ENCODE data around the gene MRPL17. TPM values are rescaled to one million over a fixed set of nuclear protein-coding genes. Genes with fewer than 3 reads are reported as not detected.

Gene MRPL17
- total RNA-seq, 1 donor from 2014 or later: 89.9 TPM

DNA sequence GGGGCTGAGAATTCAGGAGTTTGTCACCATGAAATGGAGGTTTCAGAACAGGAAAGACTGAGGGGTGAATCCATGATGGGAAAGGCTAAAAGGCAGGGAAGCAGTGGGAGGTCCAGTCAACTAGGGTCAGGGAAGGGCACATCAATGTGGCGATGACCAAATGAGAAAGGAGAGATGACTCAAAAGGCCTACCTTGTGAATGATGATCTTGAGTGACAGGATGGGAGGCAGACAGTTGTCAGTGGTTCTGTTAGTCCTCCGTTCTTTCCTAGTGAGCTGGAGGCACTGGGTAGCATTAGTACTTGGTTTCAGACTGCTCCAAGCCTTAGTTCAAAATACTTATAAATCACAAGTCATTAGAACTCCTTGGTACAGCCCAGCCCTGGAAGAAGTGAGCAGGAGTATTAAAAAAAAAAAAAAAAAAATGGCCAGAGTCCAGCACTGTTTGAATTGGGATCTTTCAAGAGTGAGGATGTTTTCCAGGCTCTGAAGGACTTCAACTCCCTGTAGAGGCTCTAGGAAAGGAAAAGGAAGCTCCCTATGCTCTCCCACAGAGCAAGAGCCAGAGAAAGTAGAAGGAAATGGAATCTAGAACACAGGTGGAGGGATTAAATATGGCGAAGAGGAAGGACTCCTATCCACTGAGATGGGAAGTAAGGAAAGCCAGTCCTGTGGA, 19.2 kb downstream of the MRPL17 start:
- Mint-ChIP-seq H3K27ac (ENCODE audit: unreplicated experiment) (no peak overlapping the region), H3K36me3 (ENCODE audit: low read depth, unreplicated experiment) (no peaks in the 10 kb centered on the region)

GRCh38 chr11:6660712-6661111, 22.4 kb downstream of the MRPL17 start:
- DNase-seq (ENCODE audit: low read depth): no peak
- Mint-ChIP-seq H3K9me3 (ENCODE audit: unreplicated experiment) (no peaks in the 10 kb centered on the region), H3K36me3 (ENCODE audit: low read depth, unreplicated experiment) (no peaks in the 10 kb centered on the region), H3K4me3 (ENCODE audit: unreplicated experiment) (no peak overlapping the region), H3K27me3 (ENCODE audit: low read depth, unreplicated experiment) (peaks cover 8% of the 10 kb centered on the region), H3K4me1 (ENCODE audit: low read depth, unreplicated experiment) (peaks cover 8% of the 10 kb centered on the region), H3K27ac (ENCODE audit: unreplicated experiment) (no peak overlapping the region)
- Histone ChIP-seq H3K4me2 (ENCODE audit: low read length) (no peak overlapping the region), H3K9ac (ENCODE audit: low read length) (no peak overlapping the region), H3K79me2 (ENCODE audit: insufficient read depth, low read length) (no peaks in the 10 kb centered on the region), H4K20me1 (ENCODE audit: insufficient read depth, low read length) (no peaks in the 10 kb centered on the region), H3K9me3 (ENCODE audit: insufficient read depth, low read depth, low read length) (no peaks in the 10 kb centered on the region), H2AFZ (ENCODE audit: low read depth, low read length) (no peak overlapping the region), H3K4me1 (ENCODE audit: insufficient read depth, low read length) (no peaks in the 10 kb centered on the region), H3K27me3 (ENCODE audit: insufficient read depth, low read length) (no peaks in the 10 kb centered on the region), H3K27ac (ENCODE audit: low read depth, low read length) (no peak overlapping the region), H3K36me3 (ENCODE audit: insufficient read depth, low read length) (no peaks in the 10 kb centered on the region), H3K4me3 (ENCODE audit: insufficient read depth, low read depth, low read length) (no peak overlapping the region)
- no peak for FAIRE-seq
- TF ChIP-seq EZH2 (IDR thresholded peaks at IDR 0.05; ENCODE audit: insufficient read depth, low read length): no peak
- TF ChIP-seq, protein P1, sequence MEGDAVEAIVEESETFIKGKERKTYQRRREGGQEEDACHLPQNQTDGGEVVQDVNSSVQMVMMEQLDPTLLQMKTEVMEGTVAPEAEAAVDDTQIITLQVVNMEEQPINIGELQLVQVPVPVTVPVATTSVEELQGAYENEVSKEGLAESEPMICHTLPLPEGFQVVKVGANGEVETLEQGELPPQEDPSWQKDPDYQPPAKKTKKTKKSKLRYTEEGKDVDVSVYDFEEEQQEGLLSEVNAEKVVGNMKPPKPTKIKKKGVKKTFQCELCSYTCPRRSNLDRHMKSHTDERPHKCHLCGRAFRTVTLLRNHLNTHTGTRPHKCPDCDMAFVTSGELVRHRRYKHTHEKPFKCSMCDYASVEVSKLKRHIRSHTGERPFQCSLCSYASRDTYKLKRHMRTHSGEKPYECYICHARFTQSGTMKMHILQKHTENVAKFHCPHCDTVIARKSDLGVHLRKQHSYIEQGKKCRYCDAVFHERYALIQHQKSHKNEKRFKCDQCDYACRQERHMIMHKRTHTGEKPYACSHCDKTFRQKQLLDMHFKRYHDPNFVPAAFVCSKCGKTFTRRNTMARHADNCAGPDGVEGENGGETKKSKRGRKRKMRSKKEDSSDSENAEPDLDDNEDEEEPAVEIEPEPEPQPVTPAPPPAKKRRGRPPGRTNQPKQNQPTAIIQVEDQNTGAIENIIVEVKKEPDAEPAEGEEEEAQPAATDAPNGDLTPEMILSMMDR (IDR thresholded peaks at IDR 0.05; ENCODE audit: insufficient read depth, low read depth, low read length): no peak

More for the DNA sequence above, 19.2 kb downstream of the MRPL17 start:
- Histone ChIP-seq H3K36me3 (ENCODE audit: insufficient read depth, low read length) (no peaks in the 10 kb centered on the region), H2AFZ (ENCODE audit: low read depth, low read length) (no peak overlapping the region), H3K4me1 (ENCODE audit: insufficient read depth, low read length) (no peaks in the 10 kb centered on the region), H3K9me3 (ENCODE audit: insufficient read depth, low read depth, low read length) (no peaks in the 10 kb centered on the region), H3K4me2 (ENCODE audit: low read length) (no peak overlapping the region), H3K27ac (ENCODE audit: low read depth, low read length) (no peak overlapping the region), H4K20me1 (ENCODE audit: insufficient read depth, low read length) (no peaks in the 10 kb centered on the region), H3K9ac (ENCODE audit: low read length) (no peak overlapping the region), H3K4me3 (ENCODE audit: insufficient read depth, low read depth, low read length) (no peak overlapping the region), H3K79me2 (ENCODE audit: insufficient read depth, low read length) (no peaks in the 10 kb centered on the region), H3K27me3 (ENCODE audit: insufficient read depth, low read length) (no peaks in the 10 kb centered on the region)
- no peak for TF ChIP-seq EZH2 (IDR thresholded peaks at IDR 0.05; ENCODE audit: insufficient read depth, low read length)
- TF ChIP-seq, protein P1 (IDR thresholded peaks at IDR 0.05; ENCODE audit: insufficient read depth, low read depth, low read length): no peak
- no peaks in the 10 kb centered on the region for H3K27me3 Mint-ChIP-seq (ENCODE audit: low read depth, unreplicated experiment)
- DNase-seq (ENCODE audit: low read depth) (no peak), FAIRE-seq (no peak)
- H3K9me3 Mint-ChIP-seq (ENCODE audit: unreplicated experiment): no peaks in the 10 kb centered on the region
- no peak overlapping the region for H3K4me3 Mint-ChIP-seq (ENCODE audit: unreplicated experiment)
- peaks cover 8% of the 10 kb centered on the region for H3K4me1 Mint-ChIP-seq (ENCODE audit: low read depth, unreplicated experiment)

DNA sequence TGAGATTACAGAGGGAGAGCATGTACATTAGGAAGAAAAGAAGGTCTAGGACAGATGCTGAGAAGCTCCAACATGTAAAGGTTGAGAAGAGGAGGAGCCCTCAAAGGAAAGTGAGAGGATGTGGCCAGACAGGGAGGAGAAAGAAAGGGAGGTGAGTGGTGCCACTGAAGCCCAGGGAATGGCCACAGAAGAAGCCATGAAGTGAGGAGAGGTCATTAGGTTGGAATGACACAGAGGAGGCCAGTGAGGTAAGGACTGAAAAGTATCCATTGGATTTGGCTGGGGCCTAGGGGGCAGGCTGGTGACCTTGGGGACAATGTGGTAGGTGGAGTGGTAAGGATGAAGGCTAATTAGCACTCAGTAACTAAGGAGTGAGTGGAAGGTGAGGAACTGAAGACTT, 24.5 kb downstream of the MRPL17 start:
- TF ChIP-seq EZH2 (IDR thresholded peaks at IDR 0.05; ENCODE audit: insufficient read depth, low read length): no peak
- TF ChIP-seq, protein P1 (IDR thresholded peaks at IDR 0.05; ENCODE audit: insufficient read depth, low read depth, low read length): no peak
- H3K4me3 ChIP-seq (ENCODE audit: insufficient read depth, low read depth, low read length): no peak overlapping the region
- no peak overlapping the region for H3K4me2 ChIP-seq (ENCODE audit: low read length)
- H3K36me3 ChIP-seq (ENCODE audit: insufficient read depth, low read length): no peaks in the 10 kb centered on the region
- no peaks in the 10 kb centered on the region for H3K9me3 ChIP-seq (ENCODE audit: insufficient read depth, low read depth, low read length)
- no peaks in the 10 kb centered on the region for H3K4me1 ChIP-seq (ENCODE audit: insufficient read depth, low read length)
- H3K27me3 Mint-ChIP-seq (ENCODE audit: low read depth, unreplicated experiment): peaks cover 8% of the 10 kb centered on the region
- no peak for FAIRE-seq
- no peaks in the 10 kb centered on the region for H4K20me1 ChIP-seq (ENCODE audit: insufficient read depth, low read length)
- H3K36me3 Mint-ChIP-seq (ENCODE audit: low read depth, unreplicated experiment): no peaks in the 10 kb centered on the region
- no peak overlapping the region for H2AFZ ChIP-seq (ENCODE audit: low read depth, low read length)
- H3K27ac ChIP-seq (ENCODE audit: low read depth, low read length): no peak overlapping the region
- no peaks in the 10 kb centered on the region for H3K9me3 Mint-ChIP-seq (ENCODE audit: unreplicated experiment)
- H3K79me2 ChIP-seq (ENCODE audit: insufficient read depth, low read length): no peaks in the 10 kb centered on the region
- H3K27ac Mint-ChIP-seq (ENCODE audit: unreplicated experiment): no peak overlapping the region
- peaks cover 3% of the 10 kb centered on the region for H3K4me1 Mint-ChIP-seq (ENCODE audit: low read depth, unreplicated experiment)
- DNase-seq (ENCODE audit: low read depth): no peak
- H3K27me3 ChIP-seq (ENCODE audit: insufficient read depth, low read length): peaks cover 15% of the 10 kb centered on the region
- H3K9ac ChIP-seq (ENCODE audit: low read length): no peak overlapping the region
- H3K4me3 Mint-ChIP-seq (ENCODE audit: unreplicated experiment): no peak overlapping the region

Measured in astrocyte (in vitro differentiated cells and primary cell).